ENCODE measurements around the gene DUSP6. TPM values are rescaled to one million over a fixed set of nuclear protein-coding genes. Genes with fewer than 3 reads are reported as not detected.

Gene DUSP6
- total and polyA plus RNA-seq, 2 donors (not counting 1 experiment from before 2014, with no cell fraction given): 3.2 to 42.2 TPM

DNA sequence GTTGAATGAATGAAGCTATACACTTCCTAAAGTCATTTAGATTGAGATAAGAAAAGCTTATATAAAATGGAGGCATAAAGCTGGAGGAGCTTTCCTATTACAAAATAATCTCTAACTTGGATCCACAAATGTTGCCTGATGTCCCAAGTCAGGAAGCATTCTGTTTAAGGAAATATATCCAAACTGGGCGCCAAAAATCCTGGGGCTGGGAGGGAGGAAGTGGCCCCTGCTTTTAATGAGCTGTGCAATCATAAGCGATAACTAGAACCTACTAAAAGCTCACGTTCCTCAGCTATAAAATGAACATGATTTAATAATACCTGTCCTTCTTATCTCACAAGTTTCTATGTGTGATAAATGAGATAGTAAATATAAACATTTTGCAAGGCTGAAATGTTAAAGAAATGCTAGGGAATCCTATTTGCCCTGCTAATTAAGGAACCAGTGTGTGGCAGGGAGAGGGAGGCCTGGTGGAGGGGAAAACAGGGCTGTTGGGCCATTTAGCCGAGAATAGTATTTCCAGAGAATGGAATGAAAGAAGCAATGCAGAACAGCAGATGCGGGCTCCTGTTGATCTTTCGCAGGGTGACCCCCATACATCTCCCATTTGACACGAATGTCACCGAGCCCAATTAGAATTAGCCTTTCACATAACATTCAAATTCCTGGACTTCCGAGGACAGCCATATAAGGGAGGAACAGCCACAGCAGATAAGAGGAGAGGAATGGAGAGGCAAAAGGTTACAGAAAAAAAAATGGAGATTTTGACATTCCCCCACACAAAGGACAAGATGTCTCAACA is 25.9 kb downstream of the DUSP6 start:
- H2AFZ ChIP-seq (ENCODE audit: insufficient read depth, low read depth, low read length, poor library complexity, severe bottlenecking): no peak overlapping the region
- WGBS (ENCODE audit: insufficient coverage): 100% methylated on average over 1 of the region's 9 CpGs
- Mint-ChIP-seq H3K27me3 (peaks cover 7% of the 10 kb centered on the region), H3K27ac (no peak overlapping the region), H3K4me3 (no peak overlapping the region), H3K4me1 (peaks cover 6% of the 10 kb centered on the region), H3K9me3 (ENCODE audit: insufficient read depth) (peaks cover 4% of the 10 kb centered on the region)
- ATAC-seq (ENCODE audit: low read depth) (no peak), DNase-seq (no peak)
- POLR2A ChIA-PET: interaction anchor here (0.7 kb wide), 1 partner anchor 20 kb away, joined by 5 read pairs; no protein-coding TSS in a partner anchor
- TF ChIP-seq EZH2 (IDR thresholded peaks at IDR 0.05; ENCODE audit: borderline replicate concordance, insufficient read depth, low read depth, low read length, poor library complexity, severe bottlenecking) (no peak), CTCF (IDR thresholded peaks at IDR 0.05) (no peak)
- H3K4me2 ChIP-seq (replicated peaks; ENCODE audit: low read depth, low read length, poor library complexity, severe bottlenecking): no peak overlapping the region
- H4K20me1 ChIP-seq (ENCODE audit: control insufficient read depth, insufficient read depth, low read length, poor library complexity, severe bottlenecking): no peaks in the 10 kb centered on the region
- no peaks in the 10 kb centered on the region for H3K36me3 ChIP-seq (replicated peaks in 1 of 2; ENCODE audit: control extremely low read depth in 1 of 2, control insufficient read depth in 1 of 2, extremely low read depth in 1 of 2, insufficient read depth in 2 of 2, low read length in 1 of 2)
- no peak overlapping the region for H3K9ac ChIP-seq (ENCODE audit: low read length)
- peaks cover 0 to 9% (median 6%) of the 10 kb centered on the region in 3 donors for H3K9me3 ChIP-seq (ENCODE audit: control extremely low read depth in 1 of 3, control insufficient read depth in 2 of 3, insufficient read depth in 1 of 3, low read length in 2 of 3)
- H3K27me3 ChIP-seq (replicated peaks in 1 of 4; ENCODE audit: control extremely low read depth in 1 of 4, control insufficient read depth in 3 of 4, insufficient read depth in 4 of 4, low read length in 3 of 4): no peaks in the 10 kb centered on the region
- peaks cover 0 to 3% of the 10 kb centered on the region in 2 donors for H3K4me1 ChIP-seq (ENCODE audit: control insufficient read depth in 2 of 2, insufficient read depth in 2 of 2, low read length in 2 of 2)
- intact Hi-C loops (cut with micrococcal nuclease): no loop called here
- no peak overlapping the region for H3K27ac ChIP-seq (ENCODE audit: low read length in 2 of 2)
- H3K79me2 ChIP-seq (ENCODE audit: control insufficient read depth, insufficient read depth, low read length): no peaks in the 10 kb centered on the region
- no peak overlapping the region for H3K4me3 ChIP-seq (ENCODE audit: control extremely low read depth in 1 of 5, extremely low read depth in 1 of 5, insufficient read depth in 1 of 5, low read depth in 2 of 5, low read length in 4 of 5)
- CTCF ChIA-PET: no interaction called here

- H3K27me3 Mint-ChIP-seq: peaks cover 4% of the 10 kb centered on the region
- POLR2A ChIA-PET: no interaction called here
- no peak overlapping the region for H3K27ac ChIP-seq (ENCODE audit: low read length in 2 of 2)
- no peak overlapping the region for H3K4me3 Mint-ChIP-seq
- DNase-seq (no peak), ATAC-seq (ENCODE audit: low read depth) (no peak)
- peaks cover 8% of the 10 kb centered on the region for H3K4me1 Mint-ChIP-seq
- H3K9ac ChIP-seq (ENCODE audit: low read length): no peak overlapping the region
- no peak overlapping the region for H3K4me2 ChIP-seq (replicated peaks; ENCODE audit: low read depth, low read length, poor library complexity, severe bottlenecking)
- H2AFZ ChIP-seq (ENCODE audit: insufficient read depth, low read depth, low read length, poor library complexity, severe bottlenecking): no peak overlapping the region
- no peaks in the 10 kb centered on the region for H3K79me2 ChIP-seq (ENCODE audit: control insufficient read depth, insufficient read depth, low read length)
- H3K4me1 ChIP-seq (ENCODE audit: control insufficient read depth in 2 of 2, insufficient read depth in 2 of 2, low read length in 2 of 2): peaks cover 0 to 3% of the 10 kb centered on the region in 2 donors
- CTCF ChIA-PET: no interaction called here
- peaks cover 1% of the 10 kb centered on the region for H3K9me3 Mint-ChIP-seq (ENCODE audit: insufficient read depth)
- intact Hi-C loops (cut with micrococcal nuclease): no loop called here
- 100% methylated on average over 3 of the region's 3 CpGs for WGBS (ENCODE audit: insufficient coverage)
- H3K36me3 ChIP-seq (replicated peaks in 1 of 2; ENCODE audit: control extremely low read depth in 1 of 2, control insufficient read depth in 1 of 2, extremely low read depth in 1 of 2, insufficient read depth in 2 of 2, low read length in 1 of 2): no peaks in the 10 kb centered on the region
- no peak overlapping the region for H3K4me3 ChIP-seq (ENCODE audit: control extremely low read depth in 1 of 5, extremely low read depth in 1 of 5, insufficient read depth in 1 of 5, low read depth in 2 of 5, low read length in 4 of 5)
- H3K9me3 ChIP-seq (ENCODE audit: control extremely low read depth in 1 of 3, control insufficient read depth in 2 of 3, insufficient read depth in 1 of 3, low read length in 2 of 3): peaks cover 0 to 4% (median under 1%) of the 10 kb centered on the region in 3 donors
- H3K27me3 ChIP-seq (replicated peaks in 1 of 4; ENCODE audit: control extremely low read depth in 1 of 4, control insufficient read depth in 3 of 4, insufficient read depth in 4 of 4, low read length in 3 of 4): no peaks in the 10 kb centered on the region
- TF ChIP-seq CTCF (IDR thresholded peaks at IDR 0.05): no peak
- no peak for TF ChIP-seq EZH2 (IDR thresholded peaks at IDR 0.05; ENCODE audit: borderline replicate concordance, insufficient read depth, low read depth, low read length, poor library complexity, severe bottlenecking)
- H3K27ac Mint-ChIP-seq: no peak overlapping the region
- no peaks in the 10 kb centered on the region for H4K20me1 ChIP-seq (ENCODE audit: control insufficient read depth, insufficient read depth, low read length, poor library complexity, severe bottlenecking)
Measured at GRCh38 chr12:89325495-89325894, 26.8 kb downstream of the DUSP6 start.
